SK-N-MC (cell line): ENCODE results near the gene RPP30.
A peak's percentile ranks its signal among the peaks of the same experiment; 100 is the strongest.
"Not testable (repeated sequence)": the region's sequence is repeated elsewhere in the genome, so short reads cannot be mapped to it uniquely, and the experiment has no call there.

ENCODE experiments used
- DNase-seq: peaks from one replicate; pipeline ENCODE4 v3.0.0-alpha.2; 2011; ENCODE audit warnings: low read depth, low spot score
- H3K27ac ChIP-seq: fragments of 200-600 bp; sonication (generic); 2 replicates; pipeline ENCODE4 v1.5.1; 2016; ENCODE audit warnings: mixed run types
- H3K36me3 ChIP-seq: fragments of 200-600 bp; sonication (generic); 2 replicates; pipeline ENCODE4 v1.6.1; 2017; ENCODE audit warnings: antibody characterized with exemption, low read length, mixed read lengths; ENCODE audit not compliant: insufficient read depth
- H3K4me3 ChIP-seq: fragments of 200-600 bp; sonication (generic); 2 replicates; pipeline ENCODE4 v1.5.1; 2016
- H3K9ac ChIP-seq: fragments of 200-600 bp; sonication (generic); 2 replicates; pipeline ENCODE4 v1.8.0; 2017; ENCODE audit warnings: mixed run types, mixed read lengths; ENCODE audit not compliant: insufficient read length
- H3K9me3 ChIP-seq: fragments of 200-600 bp; sonication (generic); 2 replicates; pipeline ENCODE4 v1.6.1; 2017; ENCODE audit warnings: low read depth, mild to moderate bottlenecking, antibody characterized with exemption, low read length, moderate library complexity, mixed read lengths
- EZH2 ChIP-seq: fragments of 200-600 bp; sonication (generic); IDR thresholded peaks from one replicate; pipeline ENCODE4 v1.6.1; 2017; ENCODE audit warnings: antibody characterized with exemption
- FOXP2 ChIP-seq: optimal IDR thresholded peaks from 2 replicates; pipeline ENCODE3; 2011; ENCODE audit warnings: mild to moderate bottlenecking, moderate library complexity; ENCODE audit not compliant: insufficient read depth; ENCODE audit errors: extremely low read length, control extremely low read depth
- POLR2AphosphoS5 ChIP-seq: IDR thresholded peaks from 2 replicates; pipeline ENCODE4 v1.6.1; 2012; ENCODE audit warnings: mild to moderate bottlenecking, low read depth, low read length, borderline replicate concordance

The RPP30 gene

DNA sequence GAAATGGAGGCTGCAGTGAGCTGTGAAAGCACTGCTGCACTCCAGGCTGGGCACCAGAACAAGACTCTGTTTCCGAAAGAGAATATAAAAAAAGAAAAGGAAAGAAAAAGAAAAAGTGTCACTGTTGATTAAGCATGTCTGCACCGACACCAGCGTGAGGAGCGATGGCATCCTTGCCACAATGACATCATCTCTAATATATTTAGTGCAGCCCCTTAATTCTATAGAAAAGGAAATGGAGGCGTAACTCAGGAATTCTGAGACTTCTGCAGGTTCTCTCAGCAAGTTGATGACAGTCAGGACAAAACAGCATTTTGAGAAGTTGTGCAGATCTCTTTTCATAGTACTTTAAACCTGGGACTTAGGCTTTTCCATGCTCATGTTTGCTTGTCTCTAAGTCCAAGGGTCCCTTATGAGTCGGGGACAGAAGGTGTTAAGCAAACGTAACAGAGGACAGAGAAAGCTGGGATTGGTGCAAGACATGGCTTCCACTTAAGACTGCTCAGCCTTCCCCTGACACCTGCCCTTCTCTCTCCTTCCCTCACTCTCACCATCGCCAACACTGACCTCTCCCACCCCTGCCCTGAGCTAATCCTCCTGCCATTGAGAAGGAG is 66.0 kb downstream of the RPP30 start:
- H3K27ac ChIP-seq: no peak overlapping the region
- no peaks in the 10 kb centered on the region for H3K36me3 ChIP-seq
- no peak for DNase-seq
- no peak for TF ChIP-seq FOXP2
- TF ChIP-seq POLR2AphosphoS5: no peak
- TF ChIP-seq EZH2: no peak
- no peak overlapping the region for H3K4me3 ChIP-seq
- no peak overlapping the region for H3K9ac ChIP-seq
- no peaks in the 10 kb centered on the region for H3K9me3 ChIP-seq

DNA sequence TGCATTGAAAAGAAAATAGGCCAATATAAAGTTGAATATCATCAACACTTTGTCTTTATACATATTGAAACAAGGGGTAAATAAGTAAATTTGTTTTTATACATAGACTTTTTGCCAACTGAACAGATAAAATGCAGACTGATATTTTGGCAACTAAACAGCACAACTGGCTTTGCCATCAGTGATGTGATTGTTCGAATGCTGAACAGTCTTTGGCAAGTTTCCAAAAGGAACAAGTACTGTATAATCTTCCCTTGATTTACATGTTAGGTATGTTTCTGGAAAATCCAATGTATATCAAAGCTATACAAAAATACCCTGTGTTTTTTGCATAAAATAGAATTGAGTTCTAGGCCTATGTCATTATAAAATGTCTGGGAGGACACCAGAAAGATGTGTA is 67.3 kb downstream of the RPP30 start:
- no peak for TF ChIP-seq FOXP2
- no peak overlapping the region for H3K9ac ChIP-seq
- H3K4me3 ChIP-seq: no peak overlapping the region
- no peaks in the 10 kb centered on the region for H3K36me3 ChIP-seq
- no peak overlapping the region for H3K27ac ChIP-seq
- no peak for DNase-seq
- no peaks in the 10 kb centered on the region for H3K9me3 ChIP-seq

DNA sequence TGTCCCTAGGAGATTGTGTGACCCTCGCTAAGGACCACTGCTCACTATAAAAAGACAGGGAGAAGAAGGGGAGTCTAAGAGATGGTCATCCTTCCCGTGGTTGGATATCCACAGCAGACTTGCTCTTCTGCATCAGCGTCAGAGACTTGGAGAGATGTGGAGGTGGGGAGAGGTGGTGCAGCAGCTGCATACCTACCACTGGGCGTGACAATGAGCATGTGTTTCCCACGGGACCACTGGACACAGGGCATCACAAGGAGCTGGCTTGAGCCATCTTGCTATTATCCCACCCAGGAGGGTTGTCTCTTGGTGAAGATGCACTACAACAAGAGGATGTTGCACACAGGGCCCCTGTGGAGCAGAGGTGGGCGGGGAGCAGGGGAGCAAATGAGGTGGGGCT is 67.9 kb downstream of the RPP30 start:
- TF ChIP-seq FOXP2: no peak
- TF ChIP-seq EZH2: no peak
- no peak for TF ChIP-seq POLR2AphosphoS5
- no peak for DNase-seq
- Histone ChIP-seq H3K36me3 (no peaks in the 10 kb centered on the region), H3K4me3 (no peak overlapping the region), H3K27ac (no peak overlapping the region), H3K9ac (no peak overlapping the region), H3K9me3 (no peaks in the 10 kb centered on the region)

DNA sequence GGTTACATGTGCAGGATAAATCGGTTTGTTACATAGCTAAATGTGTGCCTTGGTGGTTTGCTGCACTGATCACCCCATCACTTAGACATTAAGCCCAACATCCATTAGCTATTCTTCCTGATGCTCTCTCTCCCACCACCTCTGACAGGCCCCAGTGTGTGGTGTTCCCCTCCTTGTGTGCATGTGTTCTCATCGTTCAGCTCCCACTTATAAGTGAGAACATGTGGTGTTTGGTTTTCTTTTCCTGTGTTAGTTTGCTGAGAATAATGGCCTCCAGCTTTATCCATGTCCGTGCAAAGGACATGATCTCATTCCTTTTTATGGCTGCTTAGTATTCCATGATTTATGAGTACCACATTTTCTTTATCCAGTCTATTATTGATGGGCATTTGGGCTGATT is 71.2 kb downstream of the RPP30 start:
- not testable (repeated sequence) for H3K4me3 ChIP-seq, DNase-seq, H3K9me3 ChIP-seq, H3K36me3 ChIP-seq, H3K9ac ChIP-seq, H3K27ac ChIP-seq

DNA sequence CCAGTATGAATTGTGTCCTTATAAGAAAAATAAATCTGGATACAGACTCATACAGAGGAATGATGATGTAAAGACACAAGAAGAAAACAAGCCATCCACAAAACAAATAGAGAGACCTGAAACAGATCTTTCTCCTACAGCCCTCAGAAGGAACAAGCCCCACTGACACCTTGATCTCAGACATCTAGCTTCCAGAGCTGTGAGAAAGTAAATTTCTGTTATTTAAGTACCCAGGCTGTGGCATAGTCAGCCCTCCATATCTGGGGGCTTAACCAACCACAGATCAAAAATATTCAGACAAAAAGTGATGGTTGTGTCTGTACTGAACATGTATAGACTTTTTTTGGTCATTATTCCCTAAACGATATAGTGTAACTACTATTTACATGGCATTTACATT is 73.0 kb downstream of the RPP30 start:
- H3K9ac ChIP-seq: no peak overlapping the region

DNA sequence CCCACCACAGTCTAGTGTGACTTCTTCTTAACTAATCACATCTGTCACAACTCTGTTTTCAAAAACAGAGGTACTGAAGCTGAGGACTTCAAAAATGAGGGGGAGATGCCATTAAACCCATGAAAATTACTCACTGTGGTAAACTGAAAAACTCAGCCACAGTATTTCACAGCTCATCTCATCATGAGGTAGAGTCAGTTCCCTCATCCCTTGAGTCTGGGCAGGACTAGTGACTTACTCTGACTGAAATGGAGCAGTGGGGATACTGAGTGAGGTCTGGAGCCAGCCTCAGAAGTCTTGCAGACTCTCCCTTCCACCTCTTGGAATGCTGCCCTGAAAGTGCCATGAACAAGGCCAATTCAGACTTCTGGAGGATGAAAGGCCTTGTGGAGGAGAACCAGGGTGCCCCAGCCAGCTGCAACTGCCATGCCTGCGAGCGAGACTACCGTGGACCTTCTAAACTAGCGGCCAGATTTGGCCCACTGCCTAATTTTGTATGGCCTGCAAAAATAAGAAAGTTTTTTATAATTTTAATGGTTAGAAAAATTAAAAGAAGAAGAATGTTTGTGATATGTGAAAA is 73.8 kb downstream of the RPP30 start:
- Histone ChIP-seq H3K9me3 (no peaks in the 10 kb centered on the region), H3K36me3 (no peaks in the 10 kb centered on the region), H3K9ac (no peak overlapping the region), H3K27ac (no peak overlapping the region), H3K4me3 (no peak overlapping the region)
- DNase-seq: no peak
- TF ChIP-seq POLR2AphosphoS5: no peak

More for the DNA sequence above, 73.0 kb downstream of the RPP30 start:
- no peaks in the 10 kb centered on the region for H3K36me3 ChIP-seq
- no peak for TF ChIP-seq FOXP2
- no peak for TF ChIP-seq POLR2AphosphoS5
- TF ChIP-seq EZH2: no peak
- no peak for DNase-seq
- no peaks in the 10 kb centered on the region for H3K9me3 ChIP-seq
- H3K27ac ChIP-seq: no peak overlapping the region
- no peak overlapping the region for H3K4me3 ChIP-seq

DNA sequence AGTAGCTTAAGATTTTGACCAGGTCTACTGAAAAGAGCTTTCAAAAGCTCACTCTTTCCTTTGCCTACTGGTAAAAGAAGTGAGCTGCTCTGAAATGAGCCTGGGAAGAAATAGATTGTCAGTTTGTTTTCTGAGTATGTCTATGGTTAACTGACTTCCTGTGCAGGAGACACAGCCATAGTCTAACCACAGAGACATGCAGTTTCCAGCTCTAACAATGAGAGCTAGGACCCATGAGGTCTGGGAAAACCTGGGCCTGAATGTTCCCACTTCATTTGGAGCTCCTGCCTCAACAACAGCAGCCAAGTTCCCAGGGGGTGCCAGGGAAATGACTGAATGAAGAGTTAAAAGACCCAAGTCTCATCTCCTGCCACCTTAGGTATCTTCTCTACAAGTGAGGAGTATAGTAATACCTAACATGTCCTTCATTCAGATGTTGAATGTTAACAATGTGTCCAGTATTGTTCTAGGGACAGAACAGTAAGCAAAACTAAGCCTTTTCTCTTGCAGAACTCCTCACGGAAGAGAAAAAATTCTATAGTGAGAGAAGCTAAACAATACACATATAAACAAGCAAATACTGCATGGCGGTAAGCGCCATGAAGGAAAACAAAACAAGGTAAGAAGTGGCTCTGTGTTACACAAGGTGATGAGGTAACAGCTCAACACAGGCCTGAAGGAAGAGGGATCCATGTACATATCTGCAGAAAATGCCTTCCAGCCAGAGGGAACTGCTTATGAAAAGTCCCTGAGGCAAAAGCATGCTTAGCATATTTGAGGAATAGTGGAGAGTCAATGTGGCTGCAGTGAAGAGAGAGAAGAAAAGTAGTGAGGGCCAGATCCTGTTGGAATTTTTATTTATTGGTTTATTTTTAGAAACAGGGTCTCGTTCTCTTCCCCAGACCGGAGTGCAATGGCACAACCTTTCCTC is 75.5 kb downstream of the RPP30 start:
- 0 out of 2 replicates have a peak overlapping the region, but pooled peaks have one; percentile 42 for H3K27ac ChIP-seq
- H3K36me3 ChIP-seq: no peaks in the 10 kb centered on the region
- no peaks in the 10 kb centered on the region for H3K9me3 ChIP-seq
- no peak for TF ChIP-seq POLR2AphosphoS5
- TF ChIP-seq EZH2: no peak
- no peak for TF ChIP-seq FOXP2
- no peak overlapping the region for H3K9ac ChIP-seq
- no peak overlapping the region for H3K4me3 ChIP-seq
- DNase-seq: no peak
